GM23338 (cell line): ENCODE data around the gene INKA1. TPM values are rescaled to one million over a fixed set of nuclear protein-coding genes. Genes with fewer than 3 reads are reported as not detected.

Experiments
- ATAC-seq: fragments of 200-7000 bp; cut with Tn5 transposase; 3 replicates; pipeline ENCODE4 v1.9.1; 2020
- DNase-seq: peaks from one replicate; pipeline ENCODE4 v3.0.0-alpha.2; 2015; ENCODE audit warnings: low spot score
- H2AFZ ChIP-seq: fragments of 200-600 bp; sonication (generic); 2 replicates; pipeline ENCODE4 v1.8.0; 2016; ENCODE audit warnings: antibody characterized with exemption, mild to moderate bottlenecking, moderate library complexity
- H3F3A ChIP-seq: fragments of 200-600 bp; sonication (generic); replicated peaks from 2 replicates; pipeline ENCODE4 v1.8.0; 2017; ENCODE audit warnings: antibody characterized with exemption, mixed run types, low read depth
- H3K27ac ChIP-seq: fragments of 200-600 bp; sonication (generic); 2 replicates; pipeline ENCODE4 v1.6.1; 2016; ENCODE audit warnings: low read depth
- H3K27me3 ChIP-seq: fragments of 200-600 bp; sonication (generic); 2 replicates; pipeline ENCODE4 v1.8.0; 2016; ENCODE audit warnings: mild to moderate bottlenecking, mixed run types, moderate library complexity; ENCODE audit not compliant: insufficient read depth
- H3K36me3 ChIP-seq: fragments of 200-600 bp; sonication (generic); 2 replicates; pipeline ENCODE4 v1.8.0; 2016; ENCODE audit warnings: mild to moderate bottlenecking; ENCODE audit not compliant: insufficient read depth
- H3K4me1 ChIP-seq: fragments of 200-600 bp; sonication (generic); 2 replicates; pipeline ENCODE4 v1.8.0; 2016; ENCODE audit warnings: mild to moderate bottlenecking, moderate library complexity; ENCODE audit not compliant: insufficient read depth
- H3K4me2 ChIP-seq: fragments of 200-600 bp; sonication (generic); 2 replicates; pipeline ENCODE4 v1.7.1; 2017; ENCODE audit warnings: mixed run types
- H3K4me3 ChIP-seq: fragments of 200-600 bp; sonication (generic); 2 replicates; pipeline ENCODE4 v1.6.1; 2016; ENCODE audit warnings: mixed run types
- H3K79me2 ChIP-seq: fragments of 200-600 bp; sonication (generic); replicated peaks from 2 replicates; pipeline ENCODE4 v1.8.0; 2017; ENCODE audit warnings: mild to moderate bottlenecking; ENCODE audit not compliant: insufficient read depth
- H3K9me2 ChIP-seq: fragments of 200-600 bp; sonication (generic); 2 replicates; pipeline ENCODE4 v1.8.0; 2017; ENCODE audit not compliant: insufficient read depth
- H4K20me1 ChIP-seq: fragments of 200-600 bp; sonication (generic); replicated peaks from 2 replicates; pipeline ENCODE4 v1.8.0; 2017; ENCODE audit warnings: mild to moderate bottlenecking; ENCODE audit not compliant: insufficient read depth
- H3K27ac Mint-ChIP-seq: 2 replicates; pipeline ENCODE4 v1.8.0; 2020; ENCODE audit warnings: inconsistent platforms, mild to moderate bottlenecking, moderate library complexity, mixed read lengths
- H3K27me3 Mint-ChIP-seq: 3 replicates; pipeline ENCODE4 v1.8.0; 2022; ENCODE audit warnings: low read depth, mild to moderate bottlenecking, moderate library complexity, mixed read lengths, inconsistent platforms; ENCODE audit not compliant: insufficient read depth, poor library complexity
- H3K36me3 Mint-ChIP-seq: 3 replicates; pipeline ENCODE4 v1.8.0; 2021; ENCODE audit warnings: low read depth, mild to moderate bottlenecking, inconsistent platforms, moderate library complexity, mixed read lengths
- H3K4me1 Mint-ChIP-seq: 3 replicates; pipeline ENCODE4 v1.8.0; 2020; ENCODE audit warnings: mild to moderate bottlenecking, inconsistent platforms, mixed read lengths
- H3K4me3 Mint-ChIP-seq: 3 replicates; pipeline ENCODE4 v1.8.0; 2021; ENCODE audit warnings: moderate library complexity, mild to moderate bottlenecking, inconsistent platforms, mixed read lengths
- H3K9me3 Mint-ChIP-seq: 3 replicates; pipeline ENCODE4 v1.8.0; 2020; ENCODE audit warnings: moderate library complexity, mild to moderate bottlenecking, inconsistent platforms, mixed read lengths
- CTCF ChIP-seq, 2 experiments: fragments of 200-600 bp in 1 of 2; sonication (generic) in 1 of 2; conservative IDR thresholded peaks; 2 replicates each; pipeline versions ENCODE4 v1.5.1 to v1.6.1; 2016 to 2017; ENCODE audit warnings: antibody characterized with exemption in 2 of 2, low read depth in 2 of 2, mild to moderate bottlenecking in 2 of 2, moderate library complexity in 1 of 2
- ETS1 ChIP-seq: IDR thresholded peaks from 2 replicates; pipeline ENCODE4 v1.6.1; 2016; ENCODE audit warnings: antibody characterized with exemption
- EZH2 ChIP-seq: fragments of 200-600 bp; sonication (generic); IDR thresholded peaks from one replicate; pipeline ENCODE4 v1.8.0; 2017; ENCODE audit warnings: antibody characterized with exemption, mild to moderate bottlenecking, low read depth; ENCODE audit not compliant: unreplicated experiment
- EZH2phosphoT487 ChIP-seq: fragments of 200-600 bp; sonication (generic); IDR thresholded peaks from one replicate; pipeline ENCODE4 v1.8.1; 2018; ENCODE audit warnings: antibody characterized with exemption; ENCODE audit not compliant: unreplicated experiment
- JUNB ChIP-seq: IDR thresholded peaks from one replicate; pipeline ENCODE4 v1.6.1; 2016; ENCODE audit warnings: antibody characterized with exemption; ENCODE audit not compliant: unreplicated experiment
- NANOG ChIP-seq: IDR thresholded peaks from 2 replicates; pipeline ENCODE4 v1.6.1; 2016; ENCODE audit warnings: antibody characterized with exemption, borderline replicate concordance
- POLR2AphosphoS5 ChIP-seq: IDR thresholded peaks from 2 replicates; pipeline ENCODE4 v1.6.1; 2016; ENCODE audit warnings: antibody characterized with exemption, low read depth
- REST ChIP-seq: IDR thresholded peaks from one replicate; pipeline ENCODE4 v1.6.1; 2018; ENCODE audit warnings: antibody characterized with exemption; ENCODE audit not compliant: unreplicated experiment
- STAT1 ChIP-seq: IDR thresholded peaks from one replicate; pipeline ENCODE4 v1.6.1; 2016; ENCODE audit warnings: antibody characterized with exemption; ENCODE audit not compliant: unreplicated experiment
- polyA plus RNA-seq: library from polyadenylated mRNA; unstranded; fragments of >200 nt; fragmentation: Nextera tagmentation; extraction: Ambion mirVana; gene quantifications from 2 replicates; pipeline ENCODE4 v1.2.1, GENCODE V29; 2016
- total RNA-seq: library from RNA; depleted of rRNA; stranded (reverse); fragments of >200 nt; shearing (Covaris generic); gene quantifications from 2 replicates; pipeline ENCODE4 v1.2.3, GENCODE V29; 2014
- TF ChIP-seq, protein P1 (sequence below): fragments of 250-450 bp; sonication (Bioruptor Pico); IDR thresholded peaks from 2 replicates; pipeline ENCODE4 v1.5.0; 2020; ENCODE audit warnings: mild to moderate bottlenecking, moderate library complexity

Gene INKA1
- total and polyA plus RNA-seq, 2 experiments from 2014 or later: 3.7 to 4.0 TPM

DNA sequence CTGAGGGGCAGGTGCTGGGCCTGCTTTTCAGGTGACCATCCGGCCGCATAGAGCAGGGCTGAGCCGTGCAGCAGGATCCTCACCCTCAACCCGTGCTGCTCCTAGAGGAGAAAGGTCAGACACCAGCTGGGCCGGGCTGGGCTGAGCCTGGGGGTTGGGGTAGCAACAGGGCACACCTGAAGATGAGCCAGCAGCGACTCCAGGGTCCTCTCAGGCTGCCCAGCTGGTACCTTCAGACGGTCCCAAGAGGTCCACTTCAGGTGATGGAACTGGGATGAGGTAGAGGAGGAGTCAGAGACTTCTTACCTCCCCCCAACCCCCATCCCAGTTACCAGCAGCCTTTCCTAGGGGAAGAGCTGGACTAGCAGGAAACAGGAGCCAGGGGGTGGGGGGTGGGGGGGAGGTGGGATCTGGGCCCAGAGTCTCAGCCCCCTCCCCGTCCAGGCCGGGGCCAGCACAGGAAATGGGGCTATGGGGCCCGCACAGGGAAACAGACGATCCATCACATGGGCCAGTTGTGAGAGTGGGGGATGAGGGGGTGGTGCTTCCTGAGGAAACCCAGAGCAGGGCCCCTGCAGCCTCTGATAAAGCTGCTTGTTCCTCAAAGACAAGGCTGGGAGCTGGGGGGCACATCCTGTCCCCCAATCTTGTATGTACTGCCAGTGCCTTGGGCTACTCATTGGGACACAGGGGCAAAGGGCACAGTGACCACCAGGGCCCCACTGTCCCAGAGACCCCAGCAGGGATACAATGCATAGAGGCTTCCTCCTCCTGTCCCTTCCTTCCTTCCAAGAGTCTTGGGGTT, 3.0 kb downstream of the INKA1 start:
- peak overlapping the region; percentile 74 for H3K27ac ChIP-seq
- H3F3A ChIP-seq: peaks cover 15% of the 10 kb centered on the region; the same call in 1 of the 2 replicates
- H4K20me1 ChIP-seq: no peaks in the 10 kb centered on the region
- Mint-ChIP-seq H3K36me3 (no peaks in the 10 kb centered on the region), H3K9me3 (no peaks in the 10 kb centered on the region), H3K27ac (no peak overlapping the region; the same call in 1 of the 2 replicates), H3K27me3 (peaks cover 27% of the 10 kb centered on the region), H3K4me3 (no peak overlapping the region), H3K4me1 (peaks cover 40% of the 10 kb centered on the region)
- DNase-seq (peak; percentile 83), ATAC-seq (peak; percentile 3)
- H3K4me2 ChIP-seq: peak overlapping the region; percentile 74
- no peaks in the 10 kb centered on the region for H3K79me2 ChIP-seq
- H3K9me2 ChIP-seq: no peaks in the 10 kb centered on the region
- H3K36me3 ChIP-seq: no peaks in the 10 kb centered on the region
- H2AFZ ChIP-seq: no peak overlapping the region
- TF ChIP-seq NANOG (no peak), STAT1 (no peak), CTCF (conservative IDR thresholded peaks at IDR 0.05; ENCODE audit: low read depth in 2 of 2) (no peak), ETS1 (peak; percentile 54), EZH2phosphoT487 (no peak), REST (no peak), JUNB (no peak), EZH2 (no peak), POLR2AphosphoS5 (0 out of 2 replicates have a peak, but pooled peaks have one; percentile 27)
- TF ChIP-seq, protein P1, sequence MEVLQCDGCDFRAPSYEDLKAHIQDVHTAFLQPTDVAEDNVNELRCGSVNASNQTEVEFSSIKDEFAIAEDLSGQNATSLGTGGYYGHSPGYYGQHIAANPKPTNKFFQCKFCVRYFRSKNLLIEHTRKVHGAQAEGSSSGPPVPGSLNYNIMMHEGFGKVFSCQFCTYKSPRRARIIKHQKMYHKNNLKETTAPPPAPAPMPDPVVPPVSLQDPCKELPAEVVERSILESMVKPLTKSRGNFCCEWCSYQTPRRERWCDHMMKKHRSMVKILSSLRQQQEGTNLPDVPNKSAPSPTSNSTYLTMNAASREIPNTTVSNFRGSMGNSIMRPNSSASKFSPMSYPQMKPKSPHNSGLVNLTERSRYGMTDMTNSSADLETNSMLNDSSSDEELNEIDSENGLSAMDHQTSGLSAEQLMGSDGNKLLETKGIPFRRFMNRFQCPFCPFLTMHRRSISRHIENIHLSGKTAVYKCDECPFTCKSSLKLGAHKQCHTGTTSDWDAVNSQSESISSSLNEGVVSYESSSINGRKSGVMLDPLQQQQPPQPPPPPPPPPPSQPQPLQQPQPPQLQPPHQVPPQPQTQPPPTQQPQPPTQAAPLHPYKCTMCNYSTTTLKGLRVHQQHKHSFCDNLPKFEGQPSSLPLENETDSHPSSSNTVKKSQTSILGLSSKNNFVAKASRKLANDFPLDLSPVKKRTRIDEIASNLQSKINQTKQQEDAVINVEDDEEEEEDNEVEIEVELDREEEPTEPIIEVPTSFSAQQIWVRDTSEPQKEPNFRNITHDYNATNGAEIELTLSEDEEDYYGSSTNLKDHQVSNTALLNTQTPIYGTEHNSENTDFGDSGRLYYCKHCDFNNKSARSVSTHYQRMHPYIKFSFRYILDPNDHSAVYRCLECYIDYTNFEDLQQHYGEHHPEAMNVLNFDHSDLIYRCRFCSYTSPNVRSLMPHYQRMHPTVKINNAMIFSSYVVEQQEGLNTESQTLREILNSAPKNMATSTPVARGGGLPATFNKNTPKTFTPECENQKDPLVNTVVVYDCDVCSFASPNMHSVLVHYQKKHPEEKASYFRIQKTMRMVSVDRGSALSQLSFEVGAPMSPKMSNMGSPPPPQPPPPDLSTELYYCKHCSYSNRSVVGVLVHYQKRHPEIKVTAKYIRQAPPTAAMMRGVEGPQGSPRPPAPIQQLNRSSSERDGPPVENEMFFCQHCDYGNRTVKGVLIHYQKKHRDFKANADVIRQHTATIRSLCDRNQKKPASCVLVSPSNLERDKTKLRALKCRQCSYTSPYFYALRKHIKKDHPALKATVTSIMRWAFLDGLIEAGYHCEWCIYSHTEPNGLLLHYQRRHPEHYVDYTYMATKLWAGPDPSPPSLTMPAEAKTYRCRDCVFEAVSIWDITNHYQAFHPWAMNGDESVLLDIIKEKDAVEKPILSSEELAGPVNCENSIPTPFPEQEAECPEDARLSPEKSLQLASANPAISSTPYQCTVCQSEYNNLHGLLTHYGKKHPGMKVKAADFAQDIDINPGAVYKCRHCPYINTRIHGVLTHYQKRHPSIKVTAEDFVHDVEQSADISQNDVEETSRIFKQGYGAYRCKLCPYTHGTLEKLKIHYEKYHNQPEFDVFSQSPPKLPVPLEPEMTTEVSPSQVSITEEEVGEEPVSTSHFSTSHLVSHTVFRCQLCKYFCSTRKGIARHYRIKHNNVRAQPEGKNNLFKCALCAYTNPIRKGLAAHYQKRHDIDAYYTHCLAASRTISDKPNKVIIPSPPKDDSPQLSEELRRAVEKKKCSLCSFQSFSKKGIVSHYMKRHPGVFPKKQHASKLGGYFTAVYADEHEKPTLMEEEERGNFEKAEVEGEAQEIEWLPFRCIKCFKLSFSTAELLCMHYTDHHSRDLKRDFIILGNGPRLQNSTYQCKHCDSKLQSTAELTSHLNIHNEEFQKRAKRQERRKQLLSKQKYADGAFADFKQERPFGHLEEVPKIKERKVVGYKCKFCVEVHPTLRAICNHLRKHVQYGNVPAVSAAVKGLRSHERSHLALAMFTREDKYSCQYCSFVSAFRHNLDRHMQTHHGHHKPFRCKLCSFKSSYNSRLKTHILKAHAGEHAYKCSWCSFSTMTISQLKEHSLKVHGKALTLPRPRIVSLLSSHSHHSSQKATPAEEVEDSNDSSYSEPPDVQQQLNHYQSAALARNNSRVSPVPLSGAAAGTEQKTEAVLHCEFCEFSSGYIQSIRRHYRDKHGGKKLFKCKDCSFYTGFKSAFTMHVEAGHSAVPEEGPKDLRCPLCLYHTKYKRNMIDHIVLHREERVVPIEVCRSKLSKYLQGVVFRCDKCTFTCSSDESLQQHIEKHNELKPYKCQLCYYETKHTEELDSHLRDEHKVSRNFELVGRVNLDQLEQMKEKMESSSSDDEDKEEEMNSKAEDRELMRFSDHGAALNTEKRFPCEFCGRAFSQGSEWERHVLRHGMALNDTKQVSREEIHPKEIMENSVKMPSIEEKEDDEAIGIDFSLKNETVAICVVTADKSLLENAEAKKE (CRISPR knock-in tag): no peak
- H3K27me3 ChIP-seq: peaks cover 15% of the 10 kb centered on the region
- H3K4me3 ChIP-seq: peak overlapping the region; percentile 43; the same call in 1 of the 2 replicates
- H3K4me1 ChIP-seq: peaks cover 34% of the 10 kb centered on the region
